Peyer's patch (tissue), 4 donors: Measurements from ENCODE around the gene TAF5L.

Source experiments
- CTCF ChIP-seq, 6 experiments: fragments of 450-650 bp in 4 of 6; fragments of 200-600 bp in 2 of 6; sonication (generic) in 1 of 6; IDR thresholded peaks; one replicate each; pipeline ENCODE4 v1.5.1; 2017 to 2019; ENCODE audit warnings: antibody characterized with exemption in 6 of 6, mild to moderate bottlenecking in 3 of 6, moderate library complexity in 1 of 6
- POLR2A ChIP-seq, 2 donors: fragments of 450-650 bp; IDR thresholded peaks; one replicate each; pipeline ENCODE4 v1.5.1; 2017; ENCODE audit warnings: antibody characterized with exemption in 2 of 2, mild to moderate bottlenecking in 2 of 2, moderate library complexity in 2 of 2

- TF ChIP-seq CTCF (IDR thresholded peaks at IDR 0.05): no peak
- no peak for TF ChIP-seq POLR2A (IDR thresholded peaks at IDR 0.05)
These were observed 40.6 kb downstream of the TAF5L start for GRCh38 chr1:229585338-229585737.
